GM12874 (cell line): ENCODE results near the gene CNOT6L.

Experiments
- TF ChIP-seq, protein P1 (sequence below): IDR thresholded peaks from 2 replicates; pipeline ENCODE4 v1.5.1; 2011; ENCODE audit warnings: low read depth, mild to moderate bottlenecking, control low read depth, low read length, moderate library complexity; ENCODE audit not compliant: insufficient read depth

The CNOT6L gene

DNA sequence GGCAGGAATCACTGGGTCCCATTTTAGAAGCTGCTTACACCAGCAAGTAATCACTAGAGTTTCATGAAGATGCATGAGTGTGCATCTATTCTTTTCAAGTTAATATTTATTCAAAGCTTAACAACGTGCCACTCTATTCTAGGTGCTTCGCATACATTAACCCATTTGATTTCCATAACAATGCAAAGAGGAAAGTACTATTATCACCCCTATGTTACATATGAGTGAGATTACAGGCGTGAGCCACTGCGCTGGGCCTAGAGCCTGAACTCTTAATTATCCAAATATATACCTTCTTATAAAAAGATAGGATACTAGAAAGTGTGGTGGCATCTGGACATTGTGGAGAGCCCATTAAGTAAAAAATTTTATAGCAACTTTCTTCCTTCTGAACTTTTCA lies 148.1 kb downstream of the CNOT6L start:
- TF ChIP-seq, protein P1, sequence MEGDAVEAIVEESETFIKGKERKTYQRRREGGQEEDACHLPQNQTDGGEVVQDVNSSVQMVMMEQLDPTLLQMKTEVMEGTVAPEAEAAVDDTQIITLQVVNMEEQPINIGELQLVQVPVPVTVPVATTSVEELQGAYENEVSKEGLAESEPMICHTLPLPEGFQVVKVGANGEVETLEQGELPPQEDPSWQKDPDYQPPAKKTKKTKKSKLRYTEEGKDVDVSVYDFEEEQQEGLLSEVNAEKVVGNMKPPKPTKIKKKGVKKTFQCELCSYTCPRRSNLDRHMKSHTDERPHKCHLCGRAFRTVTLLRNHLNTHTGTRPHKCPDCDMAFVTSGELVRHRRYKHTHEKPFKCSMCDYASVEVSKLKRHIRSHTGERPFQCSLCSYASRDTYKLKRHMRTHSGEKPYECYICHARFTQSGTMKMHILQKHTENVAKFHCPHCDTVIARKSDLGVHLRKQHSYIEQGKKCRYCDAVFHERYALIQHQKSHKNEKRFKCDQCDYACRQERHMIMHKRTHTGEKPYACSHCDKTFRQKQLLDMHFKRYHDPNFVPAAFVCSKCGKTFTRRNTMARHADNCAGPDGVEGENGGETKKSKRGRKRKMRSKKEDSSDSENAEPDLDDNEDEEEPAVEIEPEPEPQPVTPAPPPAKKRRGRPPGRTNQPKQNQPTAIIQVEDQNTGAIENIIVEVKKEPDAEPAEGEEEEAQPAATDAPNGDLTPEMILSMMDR, result no peak

DNA sequence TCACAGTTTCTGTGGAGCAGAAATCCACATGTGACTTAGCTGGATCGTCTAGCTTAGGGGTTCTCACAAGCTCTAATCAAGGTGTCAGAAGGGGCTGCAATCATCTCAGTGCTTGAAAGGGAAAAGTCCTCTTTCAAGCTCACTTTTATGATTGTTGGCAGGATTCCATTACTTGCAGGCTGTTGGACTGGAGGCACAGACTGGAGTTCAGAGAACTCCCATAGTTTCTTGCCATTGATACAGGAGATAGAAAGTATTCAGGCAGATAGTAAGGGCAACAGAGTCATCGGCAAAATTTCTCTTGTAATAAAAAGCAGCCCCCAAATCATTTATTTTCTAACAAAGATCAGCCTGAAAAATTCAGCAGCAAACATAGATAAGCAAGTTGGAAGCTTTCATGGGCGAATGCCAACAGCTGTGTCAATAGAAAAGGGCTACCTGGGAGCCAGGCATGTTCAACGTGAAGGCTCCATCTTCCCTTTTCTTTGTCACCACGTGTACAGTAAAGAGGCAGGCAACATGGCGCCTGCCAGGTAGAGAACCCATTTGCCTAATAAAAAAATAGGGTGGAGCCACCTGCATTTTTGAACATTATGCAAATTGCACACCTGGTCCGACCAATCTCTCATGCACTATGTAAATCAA lies 149.1 kb downstream of the CNOT6L start:
- TF ChIP-seq, protein P1, result no peak

DNA sequence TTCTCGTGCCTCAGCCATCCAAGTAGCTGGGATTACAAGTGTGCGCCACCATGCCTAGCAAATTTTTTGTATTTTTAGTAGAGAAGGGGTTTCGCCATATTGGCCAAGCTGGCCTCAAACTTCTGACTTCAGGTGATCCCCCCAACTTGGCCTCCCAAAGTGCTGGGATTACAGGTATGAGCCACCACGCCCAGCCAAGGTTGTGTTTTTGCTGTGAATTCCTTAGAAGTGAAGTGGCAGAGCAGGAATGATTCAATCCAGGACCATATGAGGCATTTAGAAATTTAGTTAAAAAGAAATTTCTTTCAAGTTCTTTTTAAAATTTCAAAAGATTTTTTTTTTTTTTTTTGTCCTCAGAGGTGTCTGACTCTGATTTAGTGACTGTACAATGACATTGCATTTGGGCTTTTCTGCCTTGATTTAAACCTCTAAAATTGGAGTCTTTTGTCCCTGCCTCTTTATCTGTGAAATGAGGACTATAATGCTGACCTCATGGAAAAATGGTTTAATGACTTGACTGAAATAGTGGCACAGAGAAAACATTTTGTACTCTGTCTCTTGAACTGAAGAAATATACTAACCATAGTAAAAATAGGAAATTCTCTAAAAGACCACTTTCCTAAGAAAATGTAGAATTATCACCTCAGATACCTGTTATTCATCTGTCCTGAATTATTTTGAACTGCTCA lies 153.6 kb downstream of the CNOT6L start:
- TF ChIP-seq, protein P1, result no peak
